Measurements from ENCODE around the gene ZNF77.

Gene ZNF77

GRCh38 chr19:2983351-2984214 is 38.8 kb upstream of the ZNF77 start (continued):
- TF ChIP-seq, protein P1, sequence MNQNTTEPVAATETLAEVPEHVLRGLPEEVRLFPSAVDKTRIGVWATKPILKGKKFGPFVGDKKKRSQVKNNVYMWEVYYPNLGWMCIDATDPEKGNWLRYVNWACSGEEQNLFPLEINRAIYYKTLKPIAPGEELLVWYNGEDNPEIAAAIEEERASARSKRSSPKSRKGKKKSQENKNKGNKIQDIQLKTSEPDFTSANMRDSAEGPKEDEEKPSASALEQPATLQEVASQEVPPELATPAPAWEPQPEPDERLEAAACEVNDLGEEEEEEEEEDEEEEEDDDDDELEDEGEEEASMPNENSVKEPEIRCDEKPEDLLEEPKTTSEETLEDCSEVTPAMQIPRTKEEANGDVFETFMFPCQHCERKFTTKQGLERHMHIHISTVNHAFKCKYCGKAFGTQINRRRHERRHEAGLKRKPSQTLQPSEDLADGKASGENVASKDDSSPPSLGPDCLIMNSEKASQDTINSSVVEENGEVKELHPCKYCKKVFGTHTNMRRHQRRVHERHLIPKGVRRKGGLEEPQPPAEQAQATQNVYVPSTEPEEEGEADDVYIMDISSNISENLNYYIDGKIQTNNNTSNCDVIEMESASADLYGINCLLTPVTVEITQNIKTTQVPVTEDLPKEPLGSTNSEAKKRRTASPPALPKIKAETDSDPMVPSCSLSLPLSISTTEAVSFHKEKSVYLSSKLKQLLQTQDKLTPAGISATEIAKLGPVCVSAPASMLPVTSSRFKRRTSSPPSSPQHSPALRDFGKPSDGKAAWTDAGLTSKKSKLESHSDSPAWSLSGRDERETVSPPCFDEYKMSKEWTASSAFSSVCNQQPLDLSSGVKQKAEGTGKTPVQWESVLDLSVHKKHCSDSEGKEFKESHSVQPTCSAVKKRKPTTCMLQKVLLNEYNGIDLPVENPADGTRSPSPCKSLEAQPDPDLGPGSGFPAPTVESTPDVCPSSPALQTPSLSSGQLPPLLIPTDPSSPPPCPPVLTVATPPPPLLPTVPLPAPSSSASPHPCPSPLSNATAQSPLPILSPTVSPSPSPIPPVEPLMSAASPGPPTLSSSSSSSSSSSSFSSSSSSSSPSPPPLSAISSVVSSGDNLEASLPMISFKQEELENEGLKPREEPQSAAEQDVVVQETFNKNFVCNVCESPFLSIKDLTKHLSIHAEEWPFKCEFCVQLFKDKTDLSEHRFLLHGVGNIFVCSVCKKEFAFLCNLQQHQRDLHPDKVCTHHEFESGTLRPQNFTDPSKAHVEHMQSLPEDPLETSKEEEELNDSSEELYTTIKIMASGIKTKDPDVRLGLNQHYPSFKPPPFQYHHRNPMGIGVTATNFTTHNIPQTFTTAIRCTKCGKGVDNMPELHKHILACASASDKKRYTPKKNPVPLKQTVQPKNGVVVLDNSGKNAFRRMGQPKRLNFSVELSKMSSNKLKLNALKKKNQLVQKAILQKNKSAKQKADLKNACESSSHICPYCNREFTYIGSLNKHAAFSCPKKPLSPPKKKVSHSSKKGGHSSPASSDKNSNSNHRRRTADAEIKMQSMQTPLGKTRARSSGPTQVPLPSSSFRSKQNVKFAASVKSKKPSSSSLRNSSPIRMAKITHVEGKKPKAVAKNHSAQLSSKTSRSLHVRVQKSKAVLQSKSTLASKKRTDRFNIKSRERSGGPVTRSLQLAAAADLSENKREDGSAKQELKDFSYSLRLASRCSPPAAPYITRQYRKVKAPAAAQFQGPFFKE (tag by site-specific recombination; IDR thresholded peaks at IDR 0.05; ENCODE audit: borderline replicate concordance): no peak
- TF ChIP-seq, protein P2, sequence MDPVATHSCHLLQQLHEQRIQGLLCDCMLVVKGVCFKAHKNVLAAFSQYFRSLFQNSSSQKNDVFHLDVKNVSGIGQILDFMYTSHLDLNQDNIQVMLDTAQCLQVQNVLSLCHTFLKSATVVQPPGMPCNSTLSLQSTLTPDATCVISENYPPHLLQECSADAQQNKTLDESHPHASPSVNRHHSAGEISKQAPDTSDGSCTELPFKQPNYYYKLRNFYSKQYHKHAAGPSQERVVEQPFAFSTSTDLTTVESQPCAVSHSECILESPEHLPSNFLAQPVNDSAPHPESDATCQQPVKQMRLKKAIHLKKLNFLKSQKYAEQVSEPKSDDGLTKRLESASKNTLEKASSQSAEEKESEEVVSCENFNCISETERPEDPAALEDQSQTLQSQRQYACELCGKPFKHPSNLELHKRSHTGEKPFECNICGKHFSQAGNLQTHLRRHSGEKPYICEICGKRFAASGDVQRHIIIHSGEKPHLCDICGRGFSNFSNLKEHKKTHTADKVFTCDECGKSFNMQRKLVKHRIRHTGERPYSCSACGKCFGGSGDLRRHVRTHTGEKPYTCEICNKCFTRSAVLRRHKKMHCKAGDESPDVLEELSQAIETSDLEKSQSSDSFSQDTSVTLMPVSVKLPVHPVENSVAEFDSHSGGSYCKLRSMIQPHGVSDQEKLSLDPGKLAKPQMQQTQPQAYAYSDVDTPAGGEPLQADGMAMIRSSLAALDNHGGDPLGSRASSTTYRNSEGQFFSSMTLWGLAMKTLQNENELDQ (tag by site-specific recombination; IDR thresholded peaks at IDR 0.05; ENCODE audit: low read depth): no peak
- TF ChIP-seq ZNF785 (tag by site-specific recombination; IDR thresholded peaks at IDR 0.05): no peak
- TF ChIP-seq ZNF148 (tag by site-specific recombination; IDR thresholded peaks at IDR 0.05; ENCODE audit: borderline replicate concordance): no peak
- TF ChIP-seq ZNF561 (tag by site-specific recombination; IDR thresholded peaks at IDR 0.05; ENCODE audit: borderline replicate concordance): peak; percentile 96
- TF ChIP-seq, protein P3, sequence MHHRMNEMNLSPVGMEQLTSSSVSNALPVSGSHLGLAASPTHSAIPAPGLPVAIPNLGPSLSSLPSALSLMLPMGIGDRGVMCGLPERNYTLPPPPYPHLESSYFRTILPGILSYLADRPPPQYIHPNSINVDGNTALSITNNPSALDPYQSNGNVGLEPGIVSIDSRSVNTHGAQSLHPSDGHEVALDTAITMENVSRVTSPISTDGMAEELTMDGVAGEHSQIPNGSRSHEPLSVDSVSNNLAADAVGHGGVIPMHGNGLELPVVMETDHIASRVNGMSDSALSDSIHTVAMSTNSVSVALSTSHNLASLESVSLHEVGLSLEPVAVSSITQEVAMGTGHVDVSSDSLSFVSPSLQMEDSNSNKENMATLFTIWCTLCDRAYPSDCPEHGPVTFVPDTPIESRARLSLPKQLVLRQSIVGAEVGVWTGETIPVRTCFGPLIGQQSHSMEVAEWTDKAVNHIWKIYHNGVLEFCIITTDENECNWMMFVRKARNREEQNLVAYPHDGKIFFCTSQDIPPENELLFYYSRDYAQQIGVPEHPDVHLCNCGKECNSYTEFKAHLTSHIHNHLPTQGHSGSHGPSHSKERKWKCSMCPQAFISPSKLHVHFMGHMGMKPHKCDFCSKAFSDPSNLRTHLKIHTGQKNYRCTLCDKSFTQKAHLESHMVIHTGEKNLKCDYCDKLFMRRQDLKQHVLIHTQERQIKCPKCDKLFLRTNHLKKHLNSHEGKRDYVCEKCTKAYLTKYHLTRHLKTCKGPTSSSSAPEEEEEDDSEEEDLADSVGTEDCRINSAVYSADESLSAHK (tag by site-specific recombination; IDR thresholded peaks at IDR 0.05): peak; percentile 86
- TF ChIP-seq, protein P4, sequence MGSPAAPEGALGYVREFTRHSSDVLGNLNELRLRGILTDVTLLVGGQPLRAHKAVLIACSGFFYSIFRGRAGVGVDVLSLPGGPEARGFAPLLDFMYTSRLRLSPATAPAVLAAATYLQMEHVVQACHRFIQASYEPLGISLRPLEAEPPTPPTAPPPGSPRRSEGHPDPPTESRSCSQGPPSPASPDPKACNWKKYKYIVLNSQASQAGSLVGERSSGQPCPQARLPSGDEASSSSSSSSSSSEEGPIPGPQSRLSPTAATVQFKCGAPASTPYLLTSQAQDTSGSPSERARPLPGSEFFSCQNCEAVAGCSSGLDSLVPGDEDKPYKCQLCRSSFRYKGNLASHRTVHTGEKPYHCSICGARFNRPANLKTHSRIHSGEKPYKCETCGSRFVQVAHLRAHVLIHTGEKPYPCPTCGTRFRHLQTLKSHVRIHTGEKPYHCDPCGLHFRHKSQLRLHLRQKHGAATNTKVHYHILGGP (tag by site-specific recombination; IDR thresholded peaks at IDR 0.05): no peak
- no peak for TF ChIP-seq ZNF548 (tag by site-specific recombination; IDR thresholded peaks at IDR 0.05)
- TF ChIP-seq ZNF843 (tag by site-specific recombination; IDR thresholded peaks at IDR 0.05): peak; percentile 93
- no peak for TF ChIP-seq ZFP3 (tag by site-specific recombination; IDR thresholded peaks at IDR 0.05; ENCODE audit: low read depth)
- TF ChIP-seq ZEB2 (tag by site-specific recombination; IDR thresholded peaks at IDR 0.05): no peak; the same call in none of the 2 replicates
- TF ChIP-seq BCL11B (tag by site-specific recombination; IDR thresholded peaks at IDR 0.05; ENCODE audit: low read depth): peak; percentile 87; the same call in 1 of the 2 replicates
- TF ChIP-seq ZNF837 (tag by site-specific recombination; IDR thresholded peaks at IDR 0.05): no peak
- TF ChIP-seq ZNF473 (tag by site-specific recombination; IDR thresholded peaks at IDR 0.05): no peak
- no peak for TF ChIP-seq ZNF529 (tag by site-specific recombination; IDR thresholded peaks at IDR 0.05; ENCODE audit: insufficient replicate concordance)
- no peak for TF ChIP-seq ZNF776 (tag by site-specific recombination; IDR thresholded peaks at IDR 0.05; ENCODE audit: borderline replicate concordance)
- TF ChIP-seq ZNF692 (tag by site-specific recombination; IDR thresholded peaks at IDR 0.05): peak; percentile 56; the same call in 1 of the 2 replicates
- no peak for TF ChIP-seq ZNF354C (tag by site-specific recombination; IDR thresholded peaks at IDR 0.05; ENCODE audit: borderline replicate concordance, low read depth)
- TF ChIP-seq ZNF366 (tag by site-specific recombination; conservative IDR thresholded peaks at IDR 0.05): peak; percentile 77; the same call in 1 of the 2 replicates
- no peak for TF ChIP-seq ZNF571 (tag by site-specific recombination; IDR thresholded peaks at IDR 0.05)
- TF ChIP-seq KLF1 (tag by site-specific recombination; IDR thresholded peaks at IDR 0.05): no peak; the same call in 1 of the 2 replicates
- TF ChIP-seq GFI1B (tag by site-specific recombination; IDR thresholded peaks at IDR 0.05): peak; percentile 11; the same call in 1 of the 2 replicates

Data from HEK293 (cell line).